ENCODE data around the gene ST6GALNAC5.
"Not testable (repeated sequence)": the region's sequence is repeated elsewhere in the genome, so short reads cannot be mapped to it uniquely, and the experiment has no call there.

The ST6GALNAC5 gene

GRCh38 chr1:76867342-76868130 lies at the start of gene ST6GALNAC5:
ST6GALNAC5 (plus strand) TSS chr1:76867480.
- no peak for DNase-seq

GRCh38 chr1:76820028-76820427 lies 47.3 kb upstream of the ST6GALNAC5 start:
- DNase-seq: no peak

GRCh38 chr1:76822961-76823360 lies 44.3 kb upstream of the ST6GALNAC5 start:
- not testable (repeated sequence) for DNase-seq

- DNase-seq: no peak
Observed at GRCh38 chr1:76824106-76824505, 43.2 kb upstream of the ST6GALNAC5 start.

- no peak for DNase-seq
Observed at GRCh38 chr1:76826072-76826845, 41.0 kb upstream of the ST6GALNAC5 start.

GRCh38 chr1:76827066-76827465 lies 40.2 kb upstream of the ST6GALNAC5 start:
- DNase-seq: no peak

GRCh38 chr1:76830373-76830772 lies 36.9 kb upstream of the ST6GALNAC5 start:
- no peak for DNase-seq

- no peak for DNase-seq
Observed at GRCh38 chr1:76832521-76832920, 34.8 kb upstream of the ST6GALNAC5 start.

- DNase-seq: no peak
Observed at GRCh38 chr1:76833151-76833550, 34.1 kb upstream of the ST6GALNAC5 start.

GRCh38 chr1:76833856-76834255 lies 33.4 kb upstream of the ST6GALNAC5 start:
- DNase-seq: no peak

- no peak for DNase-seq
Observed at GRCh38 chr1:76835203-76835602, 32.1 kb upstream of the ST6GALNAC5 start.

GRCh38 chr1:76840278-76840677 lies 27.0 kb upstream of the ST6GALNAC5 start:
- DNase-seq: no peak

GRCh38 chr1:76841460-76841859 lies 25.8 kb upstream of the ST6GALNAC5 start:
- DNase-seq: no peak

GRCh38 chr1:76843821-76844464 lies 23.3 kb upstream of the ST6GALNAC5 start:
- DNase-seq: no peak

- no peak for DNase-seq
Observed at GRCh38 chr1:76854255-76854654, 13.0 kb upstream of the ST6GALNAC5 start.

GRCh38 chr1:76856104-76856503 lies 11.2 kb upstream of the ST6GALNAC5 start:
- DNase-seq: no peak

- DNase-seq: no peak
Observed at GRCh38 chr1:76857138-76857537, 10.1 kb upstream of the ST6GALNAC5 start.

- no peak for DNase-seq
Observed at GRCh38 chr1:76857973-76858372, 9.3 kb upstream of the ST6GALNAC5 start.

- DNase-seq: no peak
Observed at GRCh38 chr1:76861149-76861548, 6.1 kb upstream of the ST6GALNAC5 start.

GRCh38 chr1:76862447-76862846 lies 4.8 kb upstream of the ST6GALNAC5 start:
- no peak for DNase-seq

- DNase-seq: no peak
Observed at GRCh38 chr1:76864383-76864782, 2.9 kb upstream of the ST6GALNAC5 start.

GRCh38 chr1:76865696-76866286 lies 1.5 kb upstream of the ST6GALNAC5 start:
- no peak for DNase-seq

- DNase-seq: no peak
Observed at GRCh38 chr1:76866566-76866965, 714 bp upstream of the ST6GALNAC5 start.
